ENCODE measurements around the gene MAGEB1.

The MAGEB1 gene

DNA sequence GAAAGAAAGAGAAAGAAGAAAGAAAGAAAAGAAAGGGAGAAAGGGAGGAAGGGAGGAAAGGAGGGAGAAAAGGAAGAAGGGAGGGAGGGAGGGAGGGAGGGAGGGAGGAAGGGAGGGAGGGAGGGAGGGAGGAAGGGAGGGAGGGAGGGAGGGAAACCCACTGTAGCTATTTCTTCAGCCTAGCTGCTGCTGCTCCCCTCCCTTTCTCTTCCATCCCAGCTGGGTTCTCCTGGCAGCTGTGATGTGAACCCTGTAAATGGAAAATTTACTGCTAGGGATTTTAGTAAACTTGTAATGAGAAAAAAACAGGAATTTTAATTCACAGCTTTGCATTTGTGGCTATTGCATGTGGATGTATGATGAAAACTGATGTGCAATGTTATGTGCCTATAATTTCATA lies 54.3 kb downstream of the MAGEB1 start:
- DNase-seq = no peak

All from NCI-H2171 treated with DMSO at 0.1 percent for 48 hours (cell line).